KMS-11 (cell line): ENCODE measurements around the gene SYT11.

Experiments
- H2AFZ ChIP-seq: fragments of 200-600 bp; sonication (generic); 2 replicates; pipeline ENCODE4 v1.6.1; 2016; ENCODE audit warnings: antibody characterized with exemption, mixed run types, low read depth
- H3K27ac ChIP-seq: fragments of 200-600 bp; sonication (generic); 2 replicates; pipeline ENCODE4 v1.6.1; 2016; ENCODE audit warnings: mild to moderate bottlenecking, mixed run types
- H3K27me3 ChIP-seq: fragments of 200-600 bp; sonication (generic); 2 replicates; pipeline ENCODE4 v1.6.1; 2017; ENCODE audit warnings: mild to moderate bottlenecking, low read depth, mixed run types, moderate library complexity; ENCODE audit not compliant: insufficient read depth
- H3K36me3 ChIP-seq: fragments of 200-600 bp; sonication (generic); 2 replicates; pipeline ENCODE4 v1.6.1; 2017; ENCODE audit warnings: mild to moderate bottlenecking, mixed run types; ENCODE audit not compliant: insufficient read depth
- H3K4me1 ChIP-seq: fragments of 200-600 bp; sonication (generic); 2 replicates; pipeline ENCODE4 v1.6.1; 2016; ENCODE audit warnings: mild to moderate bottlenecking, low read depth, mixed run types; ENCODE audit not compliant: poor library complexity, severe bottlenecking
- H3K4me2 ChIP-seq: fragments of 200-600 bp; sonication (generic); 2 replicates; pipeline ENCODE4 v1.7.0; 2016; ENCODE audit warnings: mild to moderate bottlenecking, mixed run types
- H3K4me3 ChIP-seq: fragments of 200-600 bp; sonication (generic); IDR thresholded peaks from 2 replicates; pipeline ENCODE4 v1.6.1; 2017; ENCODE audit warnings: low read depth, low read length, mixed read lengths; ENCODE audit not compliant: insufficient read depth
- H3K79me2 ChIP-seq: fragments of 200-600 bp; sonication (generic); 2 replicates; pipeline ENCODE4 v1.6.1; 2016; ENCODE audit warnings: low read depth, mixed run types; ENCODE audit not compliant: insufficient read depth
- H3K9ac ChIP-seq: fragments of 200-600 bp; sonication (generic); 2 replicates; pipeline ENCODE4 v1.6.1; 2016; ENCODE audit warnings: mild to moderate bottlenecking, mixed run types
- H4K20me1 ChIP-seq: fragments of 200-600 bp; sonication (generic); 2 replicates; pipeline ENCODE4 v1.6.1; 2016; ENCODE audit warnings: mild to moderate bottlenecking, mixed run types; ENCODE audit not compliant: insufficient read depth
- TF ChIP-seq, protein P1 (sequence below): fragments of 200-600 bp; sonication (generic); conservative IDR thresholded peaks from 2 replicates; pipeline ENCODE4 v1.6.1; 2017; ENCODE audit warnings: low read depth, mild to moderate bottlenecking, antibody characterized with exemption, low read length, moderate library complexity, mixed read lengths

SYT11 gene

DNA sequence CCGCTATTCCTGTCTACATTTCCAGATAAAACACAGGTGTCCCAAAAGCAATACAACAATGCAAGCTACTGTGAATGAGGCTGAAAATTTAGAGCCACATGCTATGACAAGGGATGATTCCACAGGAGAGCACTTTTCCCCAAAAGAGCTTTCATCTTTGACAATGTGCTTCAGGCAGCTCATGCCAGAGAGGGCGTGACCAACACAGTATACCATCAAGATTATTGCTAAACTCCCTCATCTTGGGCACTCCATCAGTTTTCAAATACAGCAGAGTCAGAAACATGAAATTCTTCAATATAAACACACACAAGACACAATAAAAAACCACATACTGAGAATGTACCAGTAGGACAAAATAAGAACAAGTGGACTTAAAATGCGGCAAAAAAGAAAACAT lies 9.0 kb upstream of the SYT11 start:
- TF ChIP-seq, protein P1, sequence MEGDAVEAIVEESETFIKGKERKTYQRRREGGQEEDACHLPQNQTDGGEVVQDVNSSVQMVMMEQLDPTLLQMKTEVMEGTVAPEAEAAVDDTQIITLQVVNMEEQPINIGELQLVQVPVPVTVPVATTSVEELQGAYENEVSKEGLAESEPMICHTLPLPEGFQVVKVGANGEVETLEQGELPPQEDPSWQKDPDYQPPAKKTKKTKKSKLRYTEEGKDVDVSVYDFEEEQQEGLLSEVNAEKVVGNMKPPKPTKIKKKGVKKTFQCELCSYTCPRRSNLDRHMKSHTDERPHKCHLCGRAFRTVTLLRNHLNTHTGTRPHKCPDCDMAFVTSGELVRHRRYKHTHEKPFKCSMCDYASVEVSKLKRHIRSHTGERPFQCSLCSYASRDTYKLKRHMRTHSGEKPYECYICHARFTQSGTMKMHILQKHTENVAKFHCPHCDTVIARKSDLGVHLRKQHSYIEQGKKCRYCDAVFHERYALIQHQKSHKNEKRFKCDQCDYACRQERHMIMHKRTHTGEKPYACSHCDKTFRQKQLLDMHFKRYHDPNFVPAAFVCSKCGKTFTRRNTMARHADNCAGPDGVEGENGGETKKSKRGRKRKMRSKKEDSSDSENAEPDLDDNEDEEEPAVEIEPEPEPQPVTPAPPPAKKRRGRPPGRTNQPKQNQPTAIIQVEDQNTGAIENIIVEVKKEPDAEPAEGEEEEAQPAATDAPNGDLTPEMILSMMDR, result no peak
- Histone ChIP-seq H4K20me1 (no peaks in the 10 kb centered on the region), H2AFZ (no peak overlapping the region), H3K27me3 (no peaks in the 10 kb centered on the region), H3K4me1 (peaks cover 17% of the 10 kb centered on the region), H3K79me2 (peaks cover 92% of the 10 kb centered on the region), H3K4me3 (no peak overlapping the region), H3K27ac (no peak overlapping the region), H3K4me2 (no peak overlapping the region), H3K36me3 (peaks cover 17% of the 10 kb centered on the region; the same call in 1 of the 2 replicates), H3K9ac (no peak overlapping the region)

DNA sequence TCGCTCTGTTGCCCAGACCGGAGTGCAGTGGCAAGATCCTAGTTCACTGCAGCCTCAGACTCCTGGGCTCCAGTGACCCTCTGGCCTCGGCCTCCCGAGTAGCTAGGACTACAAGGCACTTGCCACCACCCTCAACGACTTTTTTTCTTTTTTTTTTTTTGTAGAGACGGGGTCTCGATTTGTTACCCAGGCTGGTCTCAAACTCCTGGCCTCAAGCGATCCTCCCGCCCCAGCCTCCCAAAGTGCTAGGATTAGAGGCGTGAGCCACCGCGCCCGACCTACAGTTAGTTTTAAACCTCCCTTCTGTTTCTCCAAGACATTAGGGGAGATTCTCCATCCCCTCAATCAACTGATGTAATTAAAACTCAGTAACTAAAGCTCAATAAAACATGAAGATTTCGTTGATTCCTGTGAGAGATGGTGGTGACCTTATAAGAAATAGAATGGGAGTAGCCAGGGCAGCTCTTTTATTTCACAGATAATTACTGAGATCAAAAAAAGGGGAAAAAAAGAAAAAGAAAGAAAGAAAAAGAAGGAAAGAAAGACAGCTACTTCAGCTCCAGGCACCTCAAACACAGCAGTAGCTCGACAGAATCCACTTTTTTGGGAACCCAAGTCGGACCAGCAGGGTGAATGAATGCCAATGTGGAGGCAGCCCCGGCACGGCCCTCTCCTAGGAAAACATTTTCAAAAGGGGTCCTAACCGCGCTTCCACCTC lies 3.0 kb upstream of the SYT11 start:
- Histone ChIP-seq H3K4me1 (peaks cover 44% of the 10 kb centered on the region), H3K36me3 (peaks cover 9% of the 10 kb centered on the region; the same call in 1 of the 2 replicates), H4K20me1 (no peaks in the 10 kb centered on the region), H3K9ac (peak overlapping the region; percentile 51), H2AFZ (peak overlapping the region; percentile 75), H3K4me2 (peak overlapping the region; percentile 98), H3K27me3 (no peaks in the 10 kb centered on the region), H3K4me3 (peak overlapping the region; percentile 99), H3K27ac (peak overlapping the region; percentile 81), H3K79me2 (peaks cover 49% of the 10 kb centered on the region)
- TF ChIP-seq, protein P1, result no peak

DNA sequence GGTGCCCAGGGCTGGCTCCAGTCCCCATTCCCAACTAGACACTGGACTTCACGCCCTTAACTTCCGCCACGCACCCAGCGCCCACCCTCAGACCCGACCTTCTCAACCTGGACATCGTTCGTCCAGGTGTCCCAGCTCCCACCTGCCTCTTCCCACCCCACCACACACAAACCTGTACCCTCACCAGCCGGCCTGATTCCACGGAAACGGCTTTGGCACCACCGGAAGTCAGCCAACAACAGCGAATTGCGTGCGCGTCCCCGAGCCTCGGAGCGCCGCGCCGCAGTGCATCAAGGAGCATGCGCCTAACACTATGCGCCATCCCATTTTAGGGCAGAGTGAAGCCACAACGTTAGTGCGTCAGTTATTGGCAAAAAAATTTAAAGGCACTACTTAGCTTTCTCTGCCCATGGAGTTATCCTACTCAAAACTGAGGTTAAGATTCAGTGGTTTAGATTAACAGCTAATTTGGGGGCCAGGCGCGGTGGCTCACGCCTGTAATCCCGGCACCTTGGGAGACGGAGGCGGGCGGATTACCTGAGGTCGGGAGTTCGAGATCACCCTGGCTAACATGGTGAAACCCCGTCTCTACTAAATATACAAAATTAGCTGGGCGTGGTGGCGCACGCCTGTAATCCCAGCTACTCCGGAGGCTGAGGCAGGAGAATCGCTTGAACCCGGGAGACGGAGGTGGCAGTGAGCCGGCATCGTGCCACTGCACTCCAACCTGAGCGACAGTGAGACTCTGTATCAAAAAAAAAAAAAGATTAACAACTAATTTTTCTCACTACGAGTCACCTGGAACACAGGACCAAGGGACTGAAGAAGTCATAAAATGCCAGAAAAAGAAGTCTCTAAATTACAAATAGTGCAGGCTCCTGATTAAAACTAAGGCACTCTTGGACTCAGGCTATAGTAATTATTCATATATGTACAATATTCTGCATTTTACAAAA lies 2.1 kb upstream of the SYT11 start, which contains the start of gene GON4L:
Gene GON4L, minus strand, starts transcription at position 240 of the 956 bp plus-strand sequence. CDS start 3,434 bp downstream, outside the sequence.
- peak within 1 kb of the TSS; percentile 51 for H3K9ac ChIP-seq
- peak within 1 kb of the TSS; percentile 75 for H2AFZ ChIP-seq
- H3K4me1 ChIP-seq, result peaks cover 43% of the 10 kb centered on the region
- H4K20me1 ChIP-seq, result no peaks in the 10 kb centered on the region
- peaks cover 41% of the 10 kb centered on the region for H3K79me2 ChIP-seq
- H3K27ac ChIP-seq, result peak within 1 kb of the TSS; percentile 81
- H3K27me3 ChIP-seq, result no peaks in the 10 kb centered on the region
- H3K4me3 ChIP-seq, result peak within 1 kb of the TSS; percentile 99
- H3K36me3 ChIP-seq, result peaks cover 9% of the 10 kb centered on the region; the same call in 1 of the 2 replicates
- TF ChIP-seq, protein P1, result no peak
- H3K4me2 ChIP-seq, result peak within 1 kb of the TSS; percentile 98

DNA sequence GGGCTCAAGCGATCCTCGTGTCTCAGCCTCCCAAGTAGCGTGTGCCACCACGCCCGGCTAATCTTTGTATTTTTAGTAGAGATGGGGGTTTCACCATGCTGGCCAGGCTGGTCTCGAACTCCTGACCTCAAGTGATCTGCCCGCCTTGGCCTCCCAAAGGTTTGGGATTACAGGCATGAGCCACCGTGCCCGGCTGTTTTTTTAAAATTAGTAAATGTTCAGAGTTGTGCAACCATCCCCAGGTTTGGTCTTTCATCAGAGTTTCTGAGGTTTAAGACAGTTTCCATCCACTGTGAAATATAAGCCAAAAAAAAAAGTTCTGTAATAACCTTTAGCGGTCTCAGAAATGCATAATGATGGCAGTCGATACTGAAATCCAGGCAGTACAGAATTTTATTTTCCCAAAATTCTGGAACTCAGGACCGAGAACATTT lies 550 bp upstream of the SYT11 start:
- Histone ChIP-seq H3K9ac (peak overlapping the region; percentile 51), H3K27ac (peak overlapping the region; percentile 81), H3K4me1 (peaks cover 43% of the 10 kb centered on the region)

More for the DNA sequence above, 550 bp upstream of the SYT11 start:
- Histone ChIP-seq H3K4me2 (peak overlapping the region; percentile 98), H3K4me3 (peak overlapping the region; percentile 98), H3K27me3 (no peaks in the 10 kb centered on the region), H3K36me3 (peaks cover 9% of the 10 kb centered on the region; the same call in 1 of the 2 replicates), H4K20me1 (no peaks in the 10 kb centered on the region), H2AFZ (peak overlapping the region; percentile 75), H3K79me2 (peaks cover 30% of the 10 kb centered on the region)
- TF ChIP-seq, protein P1, result no peak; the same call in 1 of the 2 replicates
